GM21528 (cell line): ENCODE data around the gene LCA5.
"Not testable (repeated sequence)": the region's sequence is repeated elsewhere in the genome, so short reads cannot be mapped to it uniquely, and the experiment has no call there.

Experiments
- ATAC-seq: cut with Tn5 transposase; IDR thresholded peaks from one replicate; pipeline ENCODE4 v1.9.1; 2021; ENCODE audit warnings: mild to moderate bottlenecking, moderate library complexity; ENCODE audit not compliant: unreplicated experiment, low FRiP score

LCA5 gene

GRCh38 chr6:79536954-79537747 is at the start of gene LCA5:
LCA5 (minus strand) TSS chr6:79537430; CDS start chr6:79518894, 18,536 bp downstream.
- ATAC-seq: peak; percentile 100

GRCh38 chr6:79586548-79586947 is 49.3 kb upstream of the LCA5 start:
- no peak for ATAC-seq

- no peak for ATAC-seq
Observed at GRCh38 chr6:79584332-79584731, 47.1 kb upstream of the LCA5 start.

GRCh38 chr6:79577926-79578325 is 40.7 kb upstream of the LCA5 start:
- ATAC-seq: not testable (repeated sequence)

- no peak for ATAC-seq
Observed at GRCh38 chr6:79574630-79575225, 37.5 kb upstream of the LCA5 start.

- no peak for ATAC-seq
Observed at GRCh38 chr6:79574174-79574573, 36.9 kb upstream of the LCA5 start.

- no peak for ATAC-seq
Observed at GRCh38 chr6:79571030-79571367, 33.8 kb upstream of the LCA5 start.

GRCh38 chr6:79570129-79571029 is 33.1 kb upstream of the LCA5 start:
- ATAC-seq: peak; percentile 90

- ATAC-seq: no peak
Observed at GRCh38 chr6:79568996-79569395, 31.8 kb upstream of the LCA5 start.

GRCh38 chr6:79564636-79565035 is 27.4 kb upstream of the LCA5 start:
- ATAC-seq: no peak

- no peak for ATAC-seq
Observed at GRCh38 chr6:79559706-79560105, 22.5 kb upstream of the LCA5 start.

GRCh38 chr6:79557673-79558467 is 20.6 kb upstream of the LCA5 start:
- ATAC-seq: no peak

- ATAC-seq: no peak
Observed at GRCh38 chr6:79554305-79554704, 17.1 kb upstream of the LCA5 start.

GRCh38 chr6:79551401-79551800 is 14.2 kb upstream of the LCA5 start:
- no peak for ATAC-seq

- no peak for ATAC-seq
Observed at GRCh38 chr6:79548304-79548703, 11.1 kb upstream of the LCA5 start.

GRCh38 chr6:79546186-79546585 is 9.0 kb upstream of the LCA5 start:
- ATAC-seq: no peak

- peak; percentile 83 for ATAC-seq
Observed at GRCh38 chr6:79544939-79545450, 7.8 kb upstream of the LCA5 start.

GRCh38 chr6:79544299-79544927 is 7.2 kb upstream of the LCA5 start:
- ATAC-seq: peak; percentile 75

GRCh38 chr6:79543886-79544285 is 6.7 kb upstream of the LCA5 start:
- ATAC-seq: peak; percentile 28

GRCh38 chr6:79543411-79543810 is 6.2 kb upstream of the LCA5 start:
- ATAC-seq: no peak
